Sigmoid colon (tissue), 4 donors: ENCODE results near the gene SLC12A8.

Source experiments
- POLR2A ChIP-seq, 2 donors: fragments of 450-650 bp; IDR thresholded peaks; one replicate each; pipeline ENCODE4 v1.6.1; 2016; ENCODE audit warnings: antibody characterized with exemption in 2 of 2, mild to moderate bottlenecking in 2 of 2, moderate library complexity in 2 of 2
- POLR2AphosphoS5 ChIP-seq, 4 donors: sonication (generic); formaldehyde crosslinking; IDR thresholded peaks; one replicate each; pipeline ENCODE4 v1.6.1; 2017; ENCODE audit warnings: antibody characterized with exemption in 4 of 4
- TF ChIP-seq, protein P1 (sequence below), 4 experiments: fragments of 450-650 bp in 3 of 4; fragments of 200-600 bp in 1 of 4; IDR thresholded peaks; one replicate each; pipeline ENCODE4 v1.5.1; 2016 to 2019; ENCODE audit warnings: antibody characterized with exemption in 4 of 4, mild to moderate bottlenecking in 3 of 4, moderate library complexity in 2 of 4

DNA sequence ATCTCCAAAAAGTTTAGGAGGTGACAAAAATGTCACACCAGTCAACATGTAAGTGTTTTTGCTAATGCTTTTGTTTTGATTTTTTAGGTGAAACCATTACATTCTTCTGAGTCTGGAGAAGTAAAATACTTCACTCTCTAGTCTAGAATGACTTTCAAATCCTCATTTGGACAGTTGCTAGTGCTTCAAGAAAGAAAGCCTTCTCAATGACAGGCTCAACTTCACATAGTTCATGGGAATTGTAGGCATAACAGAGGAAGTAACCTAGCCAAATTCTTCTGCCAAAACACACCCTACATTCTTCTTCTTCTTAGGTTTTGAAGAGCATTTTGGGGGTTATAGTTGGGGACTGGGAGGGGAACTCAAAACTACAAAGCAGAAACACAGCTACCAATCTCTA is 127.4 kb downstream of the SLC12A8 start:
- no peak for TF ChIP-seq POLR2A (IDR thresholded peaks at IDR 0.05)
- TF ChIP-seq, protein P1, sequence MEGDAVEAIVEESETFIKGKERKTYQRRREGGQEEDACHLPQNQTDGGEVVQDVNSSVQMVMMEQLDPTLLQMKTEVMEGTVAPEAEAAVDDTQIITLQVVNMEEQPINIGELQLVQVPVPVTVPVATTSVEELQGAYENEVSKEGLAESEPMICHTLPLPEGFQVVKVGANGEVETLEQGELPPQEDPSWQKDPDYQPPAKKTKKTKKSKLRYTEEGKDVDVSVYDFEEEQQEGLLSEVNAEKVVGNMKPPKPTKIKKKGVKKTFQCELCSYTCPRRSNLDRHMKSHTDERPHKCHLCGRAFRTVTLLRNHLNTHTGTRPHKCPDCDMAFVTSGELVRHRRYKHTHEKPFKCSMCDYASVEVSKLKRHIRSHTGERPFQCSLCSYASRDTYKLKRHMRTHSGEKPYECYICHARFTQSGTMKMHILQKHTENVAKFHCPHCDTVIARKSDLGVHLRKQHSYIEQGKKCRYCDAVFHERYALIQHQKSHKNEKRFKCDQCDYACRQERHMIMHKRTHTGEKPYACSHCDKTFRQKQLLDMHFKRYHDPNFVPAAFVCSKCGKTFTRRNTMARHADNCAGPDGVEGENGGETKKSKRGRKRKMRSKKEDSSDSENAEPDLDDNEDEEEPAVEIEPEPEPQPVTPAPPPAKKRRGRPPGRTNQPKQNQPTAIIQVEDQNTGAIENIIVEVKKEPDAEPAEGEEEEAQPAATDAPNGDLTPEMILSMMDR (IDR thresholded peaks at IDR 0.05): no peak
- TF ChIP-seq POLR2AphosphoS5 (IDR thresholded peaks at IDR 0.05): no peak
